Kidney (tissue), 14 donors: Measurements from ENCODE around the gene EXOC7. TPM values are rescaled to one million over a fixed set of nuclear protein-coding genes. Genes with fewer than 3 reads are reported as not detected.

Source experiments
- DNase-seq, 5 donors: peaks; one replicate each; pipeline ENCODE4 v3.0.0-alpha.2; 2013 to 2020
- FAIRE-seq: peaks from 2 replicates; lab custom pipeline; 2012; peaks lifted over from hg19 to GRCh38; lab: Jason Lieb, UNC
- H3K27ac ChIP-seq, 2 donors: one replicate each; pipeline ENCODE4 v1.7.0; 2013; ENCODE audit warnings: low read depth in 2 of 2, low read length in 2 of 2, inconsistent platforms in 1 of 2
- H3K27me3 ChIP-seq: one replicate; pipeline ENCODE4 v1.7.1; 2013; ENCODE audit warnings: low read length, inconsistent platforms; ENCODE audit not compliant: control insufficient read depth, insufficient read depth
- H3K36me3 ChIP-seq, 3 donors: one replicate each; pipeline versions ENCODE4 v1.7.0 to v1.7.1; 2013; ENCODE audit warnings: low read length in 3 of 3, control low read depth in 1 of 3, inconsistent platforms in 1 of 3; ENCODE audit not compliant: insufficient read depth in 3 of 3, control insufficient read depth in 2 of 3
- H3K4me1 ChIP-seq, 3 donors: one replicate each; pipeline versions ENCODE4 v1.7.0 to v1.7.1; 2013; ENCODE audit warnings: low read length in 3 of 3, inconsistent platforms in 1 of 3, low read depth in 1 of 3; ENCODE audit not compliant: control insufficient read depth in 2 of 3, insufficient read depth in 2 of 3
- H3K4me3 ChIP-seq, 3 donors: one replicate each; pipeline versions ENCODE4 v1.7.0 to v1.8.1; 2013; ENCODE audit warnings: low read length in 3 of 3, control low read depth in 1 of 3, inconsistent platforms in 1 of 3
- H3K9ac ChIP-seq, 3 donors: one replicate each; pipeline versions ENCODE4 v1.7.0 to v1.7.1; 2013; ENCODE audit warnings: low read length in 3 of 3, control low read depth in 1 of 3, inconsistent platforms in 1 of 3
- H3K9me3 ChIP-seq, 3 donors: one replicate each; pipeline versions ENCODE4 v1.7.0 to v1.7.1; 2013; ENCODE audit warnings: low read length in 3 of 3, control low read depth in 1 of 3, inconsistent platforms in 1 of 3; ENCODE audit not compliant: control insufficient read depth in 2 of 3, insufficient read depth in 1 of 3
- intact Hi-C: fragments of 100-400 bp; cut with DNase I; formaldehyde crosslinking; loops from one replicate; pipeline ENCODE4 v1.11.1; 2022
- polyA plus RNA-seq: library from polyadenylated mRNA; stranded (reverse); fragments of 350-450 nt; fragmentation: Illumina TruSeq; extraction: RNeasy Lipid Tissue Mini Kit (QIAGEN cat#74804); gene quantifications from one replicate; pipeline ENCODE4 v1.2.3, GENCODE V29; 2014; ENCODE audit warnings: low read depth, low replicate concordance; ENCODE audit not compliant: insufficient read depth
- total RNA-seq: library from RNA; stranded (reverse); fragmentation: NEBNext Ultra II Directional; extraction: Animal tissue kit (Norgen Biotek cat#: 25700); gene quantifications from one replicate; pipeline ENCODE4 v1.2.1, GENCODE V29; 2021
- TF ChIP-seq, protein P1 (sequence below): IDR thresholded peaks from 3 replicates; pipeline ENCODE4 v1.5.1; 2012; ENCODE audit warnings: mild to moderate bottlenecking, moderate library complexity, borderline replicate concordance; ENCODE audit not compliant: insufficient read depth; ENCODE audit errors: extremely low read depth
- donor health status: control.
- donor health status: control.
- donor health status: control.
- donor health status: control.
- donor health status: control.
- donor health status: DM: yes; HTN: yes; CAD: no.
- donor health status: Normal renal cell carcinoma (clear cell type).

The EXOC7 gene
- total and polyA plus RNA-seq, 2 donors from 2014 or later: 83.2 to 143 TPM

DNA sequence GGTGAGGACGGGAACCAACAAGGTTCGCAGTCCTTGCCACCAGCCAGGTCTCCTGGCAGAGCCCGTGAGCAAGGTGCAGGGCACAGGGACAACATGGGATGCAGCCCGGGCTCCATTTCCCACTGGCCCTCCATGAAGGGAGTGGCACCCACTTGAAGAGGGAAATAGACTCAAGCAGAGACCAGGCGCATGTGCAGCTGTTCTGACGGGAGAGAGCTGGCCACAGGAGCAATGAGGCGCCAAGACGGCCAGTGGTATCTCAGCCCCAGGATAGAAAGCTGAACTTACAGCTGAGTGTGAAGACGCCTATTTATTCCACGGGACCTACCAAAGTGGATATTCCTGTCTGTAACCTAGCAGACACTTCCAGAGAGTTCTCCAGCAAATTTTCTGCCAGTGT lies 45.6 kb upstream of the EXOC7 start:
- TF ChIP-seq, protein P1, sequence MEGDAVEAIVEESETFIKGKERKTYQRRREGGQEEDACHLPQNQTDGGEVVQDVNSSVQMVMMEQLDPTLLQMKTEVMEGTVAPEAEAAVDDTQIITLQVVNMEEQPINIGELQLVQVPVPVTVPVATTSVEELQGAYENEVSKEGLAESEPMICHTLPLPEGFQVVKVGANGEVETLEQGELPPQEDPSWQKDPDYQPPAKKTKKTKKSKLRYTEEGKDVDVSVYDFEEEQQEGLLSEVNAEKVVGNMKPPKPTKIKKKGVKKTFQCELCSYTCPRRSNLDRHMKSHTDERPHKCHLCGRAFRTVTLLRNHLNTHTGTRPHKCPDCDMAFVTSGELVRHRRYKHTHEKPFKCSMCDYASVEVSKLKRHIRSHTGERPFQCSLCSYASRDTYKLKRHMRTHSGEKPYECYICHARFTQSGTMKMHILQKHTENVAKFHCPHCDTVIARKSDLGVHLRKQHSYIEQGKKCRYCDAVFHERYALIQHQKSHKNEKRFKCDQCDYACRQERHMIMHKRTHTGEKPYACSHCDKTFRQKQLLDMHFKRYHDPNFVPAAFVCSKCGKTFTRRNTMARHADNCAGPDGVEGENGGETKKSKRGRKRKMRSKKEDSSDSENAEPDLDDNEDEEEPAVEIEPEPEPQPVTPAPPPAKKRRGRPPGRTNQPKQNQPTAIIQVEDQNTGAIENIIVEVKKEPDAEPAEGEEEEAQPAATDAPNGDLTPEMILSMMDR: no peak
- no peaks in the 10 kb centered on the region for H3K9me3 ChIP-seq
- H3K9ac ChIP-seq: no peak overlapping the region
- no peaks in the 10 kb centered on the region for H3K27me3 ChIP-seq
- DNase-seq (no peak), FAIRE-seq (no peak)
- no peaks in the 10 kb centered on the region for H3K36me3 ChIP-seq
- H3K4me3 ChIP-seq: no peak overlapping the region
- peaks cover 0 to 7% (median 0%) of the 10 kb centered on the region in 3 donors for H3K4me1 ChIP-seq
- intact Hi-C loops: no loop called here
- H3K27ac ChIP-seq: no peak overlapping the region

DNA sequence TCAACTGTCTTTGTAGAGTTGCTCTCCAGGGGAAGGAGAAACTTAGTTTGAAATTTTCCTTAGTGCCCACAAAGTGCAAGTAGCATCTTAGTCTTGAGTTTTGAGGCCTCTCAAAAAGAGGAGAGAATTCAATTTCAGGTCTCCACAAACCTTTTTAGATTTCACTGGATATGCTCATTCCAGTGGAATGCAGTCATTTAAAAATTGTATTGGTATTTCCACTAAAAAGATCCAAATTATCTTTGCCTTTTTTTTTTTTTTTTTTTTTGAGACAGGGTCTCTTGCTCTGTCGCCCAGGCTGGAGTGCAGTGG lies 44.4 kb upstream of the EXOC7 start:
- H3K4me3 ChIP-seq: no peak overlapping the region
- no peak for FAIRE-seq
- H3K27me3 ChIP-seq: no peaks in the 10 kb centered on the region
- TF ChIP-seq, protein P1: no peak
- intact Hi-C loops: no loop called here
- H3K9me3 ChIP-seq: no peaks in the 10 kb centered on the region
- no peaks in the 10 kb centered on the region for H3K36me3 ChIP-seq
- peaks cover 0 to 7% (median 0%) of the 10 kb centered on the region in 3 donors for H3K4me1 ChIP-seq
- no peak for DNase-seq
- H3K27ac ChIP-seq: no peak overlapping the region
- H3K9ac ChIP-seq: no peak overlapping the region

DNA sequence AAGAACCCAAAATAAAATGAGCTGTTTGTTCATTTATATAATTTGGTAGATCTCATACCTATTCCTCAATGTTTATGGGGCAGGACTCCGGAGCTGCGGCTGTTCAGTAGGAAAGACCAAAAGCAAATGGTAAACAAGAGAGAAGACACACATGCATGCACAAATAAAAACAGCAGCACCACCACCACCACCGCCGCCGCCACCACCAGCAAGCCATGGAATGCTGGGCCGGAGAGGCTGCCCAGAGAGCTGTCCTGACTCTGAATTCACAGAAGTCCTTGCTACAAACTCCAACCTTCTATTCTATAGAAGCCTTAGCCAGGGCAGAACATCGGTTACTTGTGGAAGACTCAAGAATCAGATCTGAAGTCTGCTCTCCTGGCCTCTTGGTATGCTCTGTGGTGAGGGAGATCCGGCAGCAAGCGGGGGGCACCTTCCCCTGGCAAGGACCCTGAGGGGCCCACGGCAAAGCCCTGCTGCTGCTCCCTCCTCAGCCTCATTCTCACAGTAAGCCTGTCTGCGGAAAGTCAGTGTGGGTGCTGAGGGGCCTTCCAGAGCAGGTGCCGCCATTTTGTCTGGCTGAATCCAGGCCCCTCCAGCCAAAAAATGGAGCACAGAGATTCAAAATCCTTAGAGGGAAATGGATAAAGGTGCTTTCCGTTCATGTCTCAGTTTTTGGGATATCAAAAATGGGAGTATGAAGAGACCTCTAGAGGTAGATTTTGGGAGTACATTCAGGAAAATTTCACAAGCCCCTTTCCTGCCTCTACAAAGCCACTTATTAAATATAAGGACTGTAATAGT lies 43.8 kb upstream of the EXOC7 start:
- FAIRE-seq (no peak), DNase-seq (peak in 1 of 5 donors; percentile 52)
- Histone ChIP-seq H3K36me3 (no peaks in the 10 kb centered on the region), H3K9ac (no peak overlapping the region), H3K4me1 (peaks cover 0 to 8% (median 0%) of the 10 kb centered on the region in 3 donors), H3K9me3 (no peaks in the 10 kb centered on the region), H3K4me3 (no peak overlapping the region), H3K27me3 (no peaks in the 10 kb centered on the region), H3K27ac (no peak overlapping the region)
- TF ChIP-seq, protein P1: peak; percentile 26
- intact Hi-C loops: no loop called here
